HG02623 (cell line): ENCODE measurements around the gene CTRL.
A peak's percentile ranks its signal among the peaks of the same experiment; 100 is the strongest.
"Not testable (repeated sequence)": the region's sequence is repeated elsewhere in the genome, so short reads cannot be mapped to it uniquely, and the experiment has no call there.

Experiments used
- ATAC-seq: cut with Tn5 transposase; IDR thresholded peaks from one replicate; pipeline ENCODE4 v1.9.1; 2021; ENCODE audit warnings: moderate library complexity; ENCODE audit not compliant: unreplicated experiment

CTRL gene

DNA sequence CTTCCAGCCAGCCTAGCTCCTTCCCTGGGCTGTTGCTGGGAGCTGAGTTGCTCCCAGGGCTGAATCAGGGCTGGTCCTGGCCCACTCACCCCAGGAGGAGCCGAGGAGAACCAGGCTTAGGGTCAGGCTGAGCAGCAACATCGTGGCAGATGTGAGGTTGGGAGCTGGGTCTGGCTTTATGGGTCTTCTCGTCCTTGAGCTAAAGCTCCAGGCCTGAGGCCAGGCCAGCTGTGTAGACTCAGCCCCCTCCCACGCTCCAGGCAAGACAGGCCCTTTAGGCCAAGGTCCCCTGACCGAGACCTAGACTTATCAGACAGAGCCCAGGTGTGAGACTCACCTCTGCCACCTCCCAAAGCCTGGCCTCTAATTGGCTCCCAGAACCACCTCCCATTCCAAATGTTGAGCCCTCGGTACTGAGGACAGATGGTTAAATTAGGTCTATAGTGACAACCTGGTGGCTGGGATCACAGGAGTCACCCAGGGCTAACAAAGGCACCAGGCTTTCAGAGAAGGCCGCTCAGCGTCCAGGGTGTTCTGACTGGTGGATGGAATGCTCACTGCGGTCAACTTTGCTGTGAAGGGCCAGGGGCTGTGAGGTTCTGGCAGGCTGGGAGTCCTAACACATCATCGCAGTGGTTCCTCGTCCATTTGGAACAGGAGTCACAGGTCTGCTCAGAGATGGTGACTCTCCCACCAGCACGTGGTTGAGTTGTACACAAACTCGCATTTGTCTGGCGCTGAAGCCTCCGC is at the start of gene CTRL:
CTRL (minus strand) TSS at position 151 of the 750 bp plus-strand sequence; CDS start at position 141, 10 bp downstream.
- no peak for ATAC-seq

DNA sequence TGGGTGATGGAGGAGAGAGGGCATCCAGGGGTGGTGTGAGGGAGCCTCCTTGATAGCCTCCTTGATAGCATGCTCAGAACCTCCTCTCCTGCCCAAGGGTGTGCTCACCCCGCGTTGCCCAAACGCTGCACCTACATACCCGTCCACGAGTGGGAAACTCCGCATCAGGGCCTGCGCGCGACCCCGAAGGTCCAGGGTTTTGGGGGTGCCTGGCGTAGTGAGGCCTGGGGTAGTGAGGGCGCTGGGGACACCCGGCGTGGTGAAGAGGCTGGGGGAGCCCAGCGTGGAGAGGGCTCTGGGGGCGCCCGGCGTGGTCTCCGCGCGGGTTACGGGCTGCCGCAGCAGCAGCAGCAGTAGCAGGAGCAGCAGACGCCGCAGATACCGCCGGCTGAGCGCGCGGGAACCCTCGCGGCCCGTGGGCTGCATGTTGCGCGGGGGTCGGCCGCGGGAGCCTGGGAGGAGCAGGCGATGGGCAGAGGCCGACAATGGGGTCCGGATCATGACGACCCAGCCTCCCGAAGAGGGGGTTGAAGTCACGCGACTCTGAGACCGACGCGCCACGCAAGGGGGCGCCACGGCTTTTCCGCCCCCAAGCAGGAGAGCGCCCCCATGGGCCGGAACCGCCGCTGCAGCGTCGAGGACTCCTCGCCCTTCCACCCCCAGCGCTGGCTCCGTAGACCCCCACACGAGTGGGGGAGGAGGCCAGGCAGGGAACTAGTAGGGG is 48.5 kb upstream of the CTRL start, which contains the start of gene DPEP3:
DPEP3 (minus strand) TSS at position 545 of the 724 bp plus-strand sequence; CDS start at position 426, 119 bp downstream.
- no peak for ATAC-seq

DNA sequence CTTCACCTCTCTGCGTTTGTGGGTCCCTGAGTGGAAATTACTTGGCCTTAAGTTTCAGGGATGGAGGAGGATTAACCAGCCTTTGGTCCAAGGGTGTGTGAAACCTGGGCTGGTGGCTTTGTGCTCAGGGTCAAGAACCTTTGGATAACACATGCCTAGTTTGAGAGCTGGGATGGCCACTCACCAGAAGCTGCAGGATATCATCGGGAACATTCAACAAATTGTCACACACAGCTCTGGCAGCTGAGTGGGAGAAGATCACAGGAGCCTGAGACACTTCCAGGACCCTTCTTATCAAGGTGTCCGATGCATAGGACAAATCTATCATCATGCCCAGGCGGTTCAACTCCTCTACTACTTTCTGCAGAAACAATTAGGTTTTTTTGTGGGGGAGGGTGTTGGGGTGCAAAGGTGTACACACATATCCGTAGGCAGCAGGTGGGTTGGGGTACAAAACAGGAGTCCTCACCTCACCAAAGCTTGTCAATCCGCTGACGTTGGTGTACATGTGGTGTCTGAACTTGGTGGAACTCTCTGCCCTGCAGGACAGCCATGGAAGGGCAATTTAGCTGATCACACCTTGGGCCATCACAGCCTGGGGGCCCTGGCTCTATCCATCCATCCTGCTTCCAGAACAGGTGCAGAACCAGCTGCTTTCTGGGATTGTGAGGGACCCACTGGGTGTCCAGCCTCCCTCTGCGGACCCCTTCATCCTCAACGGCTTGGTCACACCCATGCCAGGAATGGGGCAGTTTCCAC is 46.0 kb upstream of the CTRL start:
- no peak for ATAC-seq

DNA sequence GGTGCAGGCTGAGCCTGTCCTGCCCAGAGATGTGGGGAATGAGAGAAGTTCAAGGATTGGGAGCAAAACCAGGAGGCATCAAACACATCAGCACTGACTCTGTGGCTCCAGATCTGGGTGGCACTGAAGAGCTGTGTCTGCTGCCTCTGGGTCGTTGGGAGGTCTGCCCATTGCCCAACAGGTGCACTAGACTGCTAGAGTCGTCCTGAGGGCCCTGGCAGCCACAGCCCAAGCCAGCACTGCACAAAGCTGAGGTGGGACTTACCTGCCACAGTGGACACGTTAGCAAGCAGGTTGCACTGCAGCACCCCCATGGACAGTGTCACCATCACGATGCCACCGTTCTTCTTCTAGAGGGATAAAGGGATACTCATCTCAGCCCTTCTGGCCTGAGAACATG is 45.3 kb upstream of the CTRL start:
- ATAC-seq, result no peak

DNA sequence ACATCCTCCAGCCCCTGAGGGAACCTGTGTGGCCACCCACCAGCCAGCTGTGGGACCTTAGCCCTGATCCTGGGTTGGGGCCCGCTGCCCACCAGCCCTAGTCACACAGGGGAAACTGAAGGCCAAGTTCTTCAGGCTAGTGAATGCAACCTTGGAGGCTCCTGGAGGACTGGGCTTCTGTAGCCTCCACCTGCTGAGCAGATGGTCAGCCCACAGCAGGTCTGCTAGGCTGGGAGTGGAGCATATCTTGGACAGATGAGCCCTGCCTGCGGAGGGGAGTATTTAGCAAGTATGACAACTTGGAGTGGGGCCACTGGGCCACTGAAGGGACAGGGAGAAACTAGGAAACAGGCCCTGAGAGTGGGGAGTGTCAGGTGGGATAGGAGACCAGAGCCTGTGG is 44.5 kb upstream of the CTRL start:
- no peak for ATAC-seq

DNA sequence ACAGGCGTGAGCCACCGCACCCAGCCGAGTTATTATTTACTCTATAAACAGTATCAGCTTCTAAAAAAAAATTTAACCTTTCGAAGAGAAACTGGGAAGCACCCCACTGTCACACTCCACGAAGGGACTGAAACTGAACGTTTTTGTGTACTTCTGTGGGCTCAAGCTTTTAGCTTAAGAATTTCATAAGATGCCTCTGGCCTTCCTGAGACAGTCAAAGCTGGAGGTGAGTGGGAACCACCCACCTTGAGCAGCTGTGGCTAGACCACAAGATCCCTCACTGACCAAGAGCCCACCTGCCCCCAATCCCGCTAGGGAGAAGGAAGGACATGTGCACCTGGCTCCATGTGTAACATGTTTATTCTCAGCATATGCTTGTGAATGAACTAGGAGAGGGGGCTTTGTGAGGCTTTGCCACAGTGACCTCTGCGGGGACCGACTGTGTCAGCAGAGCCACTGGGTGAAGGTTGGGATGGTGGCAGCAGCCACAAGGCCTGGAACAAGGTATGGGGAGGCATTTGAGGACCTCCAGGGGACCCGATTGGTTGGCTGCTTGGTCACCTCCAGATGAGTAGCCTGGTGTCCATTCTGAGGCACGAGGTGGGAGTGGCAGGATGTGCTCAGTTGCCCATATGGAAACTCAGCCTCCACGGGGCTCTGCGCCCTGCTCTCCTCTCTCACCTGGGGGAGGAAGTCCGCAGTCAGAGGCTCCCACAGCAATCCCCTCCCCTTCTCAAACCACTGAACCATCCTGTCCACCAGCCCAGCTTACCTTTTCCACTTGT is 43.9 kb upstream of the CTRL start:
- ATAC-seq, result no peak

DNA sequence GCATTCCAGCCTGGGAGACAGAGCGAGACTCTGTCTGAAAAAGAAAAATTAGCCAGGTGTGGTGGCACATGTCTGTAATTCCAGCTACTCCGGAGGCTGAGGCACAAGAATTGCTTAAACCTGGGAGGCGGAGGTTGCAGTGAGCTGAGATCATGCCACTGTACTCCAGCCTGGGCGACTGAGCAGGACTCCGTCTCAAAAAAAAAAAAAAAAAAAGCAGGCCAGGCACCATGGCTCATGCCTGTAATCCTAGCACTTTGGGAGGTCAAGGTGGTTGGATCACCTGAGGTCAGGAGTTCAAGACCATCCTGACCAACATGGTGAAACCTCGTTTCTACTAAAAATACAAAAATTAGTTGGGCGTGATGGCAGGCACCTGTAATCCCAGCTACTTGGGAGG is 40.6 kb upstream of the CTRL start:
- not testable (repeated sequence) for ATAC-seq

DNA sequence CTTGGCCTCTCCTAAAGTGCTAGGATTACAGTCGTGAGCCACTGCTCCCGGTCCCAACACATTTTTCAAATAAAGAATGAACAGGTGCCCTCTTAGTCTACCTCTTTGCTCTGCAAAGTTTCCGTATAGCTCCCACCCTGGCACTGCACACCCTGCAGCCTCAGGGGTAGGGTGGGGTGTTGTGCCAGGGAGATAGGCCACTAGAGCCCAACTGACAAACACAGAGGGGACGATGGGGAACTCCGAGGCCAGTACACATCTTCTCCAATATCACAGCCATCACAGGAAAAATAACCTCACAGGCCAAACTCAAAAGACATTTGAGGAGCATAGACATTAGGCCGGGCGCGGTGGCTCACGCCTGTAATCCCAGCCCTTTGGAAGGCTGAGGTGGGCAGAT is 39.4 kb upstream of the CTRL start:
- ATAC-seq, result no peak

DNA sequence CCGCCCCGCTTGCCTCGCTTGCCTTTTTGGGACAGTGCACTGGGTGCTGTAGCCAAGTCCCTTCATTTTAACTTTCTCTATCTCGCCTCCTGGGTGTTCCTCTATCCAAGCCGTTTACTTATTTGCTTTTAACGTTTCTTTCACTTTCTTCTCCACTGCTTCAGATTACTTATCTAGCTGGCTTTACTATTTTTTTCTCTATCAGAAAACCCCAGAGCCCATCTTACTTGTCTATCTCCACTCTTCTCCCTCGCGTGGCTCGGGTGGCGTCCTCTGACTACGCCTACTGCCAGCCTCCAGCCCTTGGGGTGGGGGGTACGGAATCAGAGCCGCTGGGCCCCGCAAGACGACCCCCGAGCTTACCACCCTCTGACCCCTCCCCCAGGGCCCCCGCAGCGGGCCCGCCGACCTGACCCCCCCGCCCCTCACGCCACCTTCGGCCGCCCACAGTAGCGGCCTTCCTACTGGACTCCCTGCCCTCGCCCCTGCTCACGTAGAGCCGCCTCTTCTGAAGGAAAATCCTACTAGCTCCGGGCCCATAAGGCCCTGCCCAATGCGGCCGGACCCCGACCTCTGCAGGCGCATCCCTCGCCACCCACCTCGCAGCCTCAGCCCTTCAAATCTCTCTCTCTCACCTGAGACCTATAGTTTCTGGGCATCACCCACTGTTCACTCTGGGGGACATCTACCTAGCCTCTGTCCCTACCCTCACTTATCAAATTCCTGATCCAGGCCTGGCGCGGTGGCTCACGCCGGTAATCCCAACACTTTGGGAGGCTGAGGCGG is 37.8 kb upstream of the CTRL start:
- ATAC-seq, result no peak

DNA sequence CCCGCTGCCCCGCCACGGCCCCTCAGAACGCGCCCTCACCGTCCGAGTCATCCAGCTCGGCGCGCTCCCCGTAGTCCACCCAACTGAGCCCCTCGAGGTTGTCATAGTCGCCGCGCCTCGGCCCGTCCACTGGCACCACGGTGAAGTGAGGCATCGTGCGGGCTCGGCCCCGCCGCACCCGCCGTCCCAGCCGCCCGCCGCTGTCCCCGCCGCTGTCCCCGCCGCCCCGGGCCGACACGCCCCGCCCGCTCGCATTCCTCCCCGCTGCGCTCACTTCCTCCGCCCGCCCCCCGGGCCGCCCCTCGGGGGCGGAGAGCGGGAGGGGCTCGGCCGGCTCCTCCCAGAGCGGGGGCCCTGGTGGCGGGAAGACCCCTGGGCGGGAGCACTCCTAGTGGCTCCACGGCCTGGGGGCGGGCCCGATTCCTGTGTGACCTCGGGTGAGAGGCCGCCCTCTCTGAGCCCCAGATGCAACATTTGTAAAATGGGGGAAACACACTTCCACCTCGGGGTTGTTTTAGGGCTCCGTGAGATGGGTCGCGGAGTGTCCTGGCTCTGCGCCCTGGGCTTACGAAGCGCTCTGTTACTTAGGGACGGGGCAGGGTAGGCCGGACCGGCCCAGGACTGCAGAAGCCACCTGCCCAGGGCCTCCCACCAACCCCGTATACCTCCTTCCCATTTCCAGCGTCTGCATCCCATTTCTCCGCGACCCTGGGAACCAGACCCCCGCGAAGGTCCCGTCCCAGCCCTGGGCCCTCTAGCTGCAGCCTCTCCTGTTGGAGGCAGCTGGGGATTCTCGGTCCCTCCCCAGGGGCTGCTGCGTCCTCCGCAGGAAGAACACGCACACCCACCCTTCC is 37.0 kb upstream of the CTRL start, which contains the start of gene SLC12A4:
SLC12A4 (minus strand) TSS at position 238 of the 854 bp plus-strand sequence; CDS start at position 154, 84 bp downstream.
- ATAC-seq, result peak; percentile 65

DNA sequence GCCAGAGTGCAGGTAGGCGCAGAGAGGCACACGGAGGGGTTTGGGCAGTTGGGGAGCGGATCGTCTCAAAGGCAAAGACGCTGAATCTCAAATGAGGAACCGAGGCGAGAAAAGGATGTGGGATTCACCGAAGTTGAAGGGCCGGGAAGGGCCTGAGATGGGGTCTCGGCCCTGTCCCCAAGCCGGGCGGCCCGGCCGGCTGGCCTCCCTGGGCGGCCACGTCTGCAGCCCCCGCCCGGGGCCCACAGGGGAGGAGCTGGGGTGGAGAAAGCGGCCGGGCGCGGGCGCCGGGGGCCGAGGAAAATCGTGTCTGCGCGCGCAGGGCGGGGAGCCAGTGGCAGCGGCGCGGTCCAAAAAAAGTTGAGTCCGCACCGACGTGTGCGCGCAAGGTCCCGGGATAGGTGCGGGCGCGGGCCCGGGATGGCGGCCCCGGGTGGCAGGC is 36.3 kb upstream of the CTRL start:
- peak; percentile 14 for ATAC-seq

DNA sequence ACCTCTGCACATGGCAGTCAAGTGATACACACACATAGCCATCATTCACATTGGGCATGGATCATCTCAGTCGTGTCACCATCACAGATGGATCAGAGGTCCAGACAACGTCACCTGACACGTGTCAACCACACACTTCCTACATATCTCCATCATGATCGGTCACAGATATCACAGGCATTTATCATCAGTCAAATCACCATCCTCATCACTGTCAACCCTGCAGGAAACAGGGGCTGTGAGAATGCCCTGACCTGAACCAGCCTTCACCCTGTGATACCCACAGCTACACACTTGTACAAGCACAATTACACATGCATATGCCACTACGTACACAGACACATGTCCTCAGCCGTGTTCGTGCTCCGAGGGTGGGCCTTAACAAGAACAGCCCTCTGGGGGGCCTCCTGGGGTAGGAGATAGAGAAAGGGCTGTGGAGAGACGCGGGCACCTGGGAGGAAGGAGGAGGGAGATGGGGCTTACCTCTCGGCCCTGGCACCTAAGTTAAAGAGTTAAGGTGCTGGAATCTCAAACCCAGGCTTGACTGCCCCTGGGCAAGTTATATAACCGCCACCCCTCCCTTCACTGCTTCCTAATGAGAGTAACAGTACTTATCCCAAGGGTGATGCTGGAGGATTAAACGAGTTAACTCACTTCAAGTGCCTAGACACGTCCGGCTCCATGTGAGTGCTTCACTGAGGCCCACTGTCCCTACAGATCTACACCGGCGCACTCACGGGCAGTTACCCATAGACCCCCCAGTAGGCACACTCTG is 35.7 kb upstream of the CTRL start:
- ATAC-seq, result no peak

DNA sequence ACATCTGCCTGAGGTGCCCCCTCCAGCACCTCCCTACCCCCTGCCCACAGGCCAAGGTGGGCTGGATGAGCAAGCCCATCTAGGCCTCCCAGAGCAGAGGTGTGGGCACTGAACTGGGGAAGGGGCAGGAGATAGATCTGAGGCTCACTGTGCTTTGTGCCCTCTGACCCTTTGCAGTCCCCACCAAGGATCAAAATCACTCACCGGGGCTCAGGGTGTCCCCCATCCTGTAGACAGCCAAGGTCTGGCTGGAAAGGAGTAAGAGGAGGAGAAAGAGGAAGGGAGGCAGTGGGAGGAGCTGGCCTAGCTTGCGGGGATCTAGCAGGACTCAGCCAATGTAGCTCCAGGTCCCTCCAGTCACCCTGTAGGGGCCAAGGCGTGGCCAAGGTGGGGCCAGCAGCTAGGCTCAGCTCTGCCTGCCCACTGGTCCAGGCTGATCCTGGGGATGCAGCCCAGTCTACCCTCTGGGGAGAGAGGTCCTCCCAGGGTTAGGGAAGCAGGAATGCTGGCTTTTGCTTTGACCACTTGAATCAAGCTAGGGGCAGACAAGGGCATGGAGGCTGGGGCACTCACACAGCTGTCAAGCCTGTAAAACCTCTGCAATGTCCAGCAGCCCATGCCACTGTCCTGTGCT is 35.0 kb upstream of the CTRL start:
- no peak for ATAC-seq

DNA sequence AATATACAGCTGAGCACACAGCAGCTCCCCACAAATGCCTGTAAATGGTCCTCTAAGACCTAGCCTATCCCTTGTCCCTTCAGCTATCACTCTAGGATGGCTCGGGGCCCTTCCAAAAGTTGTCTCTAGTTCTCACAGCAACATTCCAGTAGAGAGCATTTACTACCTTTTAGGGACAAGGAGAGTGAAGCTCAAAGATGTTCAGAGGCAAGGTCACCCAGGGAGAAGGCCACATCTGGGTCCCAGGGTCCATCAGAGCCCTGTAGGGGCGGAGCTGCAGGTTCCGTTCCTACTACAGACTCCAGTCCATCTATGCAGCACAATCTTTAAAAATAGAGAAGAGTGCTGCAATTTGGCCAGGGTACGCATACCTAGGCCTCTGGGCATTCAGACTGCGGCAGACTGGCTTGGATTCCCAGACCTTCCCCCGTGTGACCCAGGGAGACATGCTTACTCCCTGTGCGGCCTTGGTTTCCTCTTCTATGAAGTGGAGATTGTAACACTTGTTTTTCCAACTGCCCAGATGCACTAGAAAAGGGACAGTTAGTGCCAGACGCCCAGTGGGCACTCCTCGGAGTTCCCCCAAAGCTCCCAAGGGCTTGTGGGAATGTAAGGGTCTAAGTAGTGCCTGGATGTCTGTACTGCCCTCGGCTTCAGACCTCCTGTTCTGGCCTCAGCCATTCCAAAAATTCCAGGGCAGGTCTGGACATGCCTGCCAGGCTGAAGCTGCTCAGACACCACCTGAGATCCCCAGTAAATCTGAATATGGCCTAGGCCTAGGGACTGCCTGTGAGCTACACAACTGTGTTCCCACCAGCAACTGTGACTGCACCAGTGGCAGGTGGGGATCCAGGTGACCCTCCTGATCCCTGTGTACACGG is 34.2 kb upstream of the CTRL start:
- ATAC-seq, result no peak

DNA sequence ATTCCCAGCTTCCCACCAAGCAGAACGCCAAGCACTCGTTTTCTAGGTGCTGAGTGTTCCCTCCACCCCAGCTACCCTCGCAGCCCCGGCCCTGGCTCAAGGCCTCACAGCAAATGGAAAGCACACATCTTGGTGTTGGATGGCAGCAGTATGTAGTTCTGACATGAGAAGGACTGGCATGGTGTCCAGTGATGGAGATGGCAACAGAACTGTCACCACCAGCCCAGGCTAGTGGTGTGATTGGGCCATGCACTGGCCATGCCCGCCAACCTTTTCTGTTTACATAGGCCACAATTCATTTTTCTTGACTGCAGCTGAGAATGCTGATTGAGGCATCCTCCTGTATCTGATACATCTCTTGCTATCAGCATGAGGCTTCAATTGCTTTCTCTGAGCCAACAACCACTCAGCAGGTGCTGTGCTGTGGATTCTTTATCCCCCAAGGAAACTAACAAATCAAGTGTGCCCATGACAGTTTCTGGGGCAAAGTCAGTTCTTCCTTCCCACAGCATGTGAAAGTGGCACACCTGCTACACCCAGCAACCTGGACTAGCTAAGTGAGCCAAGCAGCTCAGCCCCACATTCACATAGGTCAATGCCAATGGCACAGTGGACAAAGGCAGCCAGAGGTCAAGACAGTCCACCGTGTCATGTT is 32.9 kb upstream of the CTRL start:
- ATAC-seq, result no peak

DNA sequence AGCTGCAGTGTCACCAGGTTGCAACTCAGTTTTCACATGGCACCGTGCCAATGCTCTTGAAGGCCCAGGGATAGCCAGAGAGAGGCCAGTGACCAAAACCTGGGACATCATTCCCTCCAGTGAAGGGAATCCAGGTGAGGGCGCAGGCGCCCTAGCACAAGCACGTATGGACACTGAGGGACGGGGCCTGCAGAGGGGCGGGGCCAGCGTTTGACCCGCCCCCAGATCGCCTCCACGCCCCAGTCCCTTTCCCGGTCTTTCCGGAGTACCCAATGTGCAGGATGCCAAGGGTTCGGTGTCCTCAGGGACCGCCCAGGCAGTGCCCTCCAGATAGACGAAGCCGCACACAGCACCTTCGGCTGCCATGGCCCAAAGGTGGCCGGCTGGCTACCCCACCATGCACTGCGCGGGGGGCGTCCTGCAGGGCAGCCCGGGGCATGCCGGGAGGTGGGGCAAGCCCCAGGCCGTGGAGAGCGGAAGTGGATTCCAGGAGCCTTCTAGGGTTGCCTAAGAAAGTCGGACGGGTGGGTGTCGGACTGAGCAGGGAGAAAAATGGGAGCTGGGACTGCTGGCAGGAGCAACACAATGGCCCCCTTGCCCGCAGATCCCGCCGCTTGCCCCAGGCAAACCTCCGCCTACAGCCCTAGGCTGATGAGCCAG is 32.1 kb upstream of the CTRL start:
- no peak for ATAC-seq
